Measurements from ENCODE around the gene ROBO1.

GRCh38 chr3:78670746-78671145 is 1097.1 kb downstream of the ROBO1 start:
- TF ChIP-seq EZH2 (IDR thresholded peaks at IDR 0.05; ENCODE audit: insufficient read depth, poor library complexity, severe bottlenecking) = no peak
- no peak for TF ChIP-seq EZH2phosphoT487 (IDR thresholded peaks at IDR 0.05; ENCODE audit: insufficient read depth, low read depth)
